Measurements from ENCODE around the gene KRTAP3-2.

KRTAP3-2 gene

DNA sequence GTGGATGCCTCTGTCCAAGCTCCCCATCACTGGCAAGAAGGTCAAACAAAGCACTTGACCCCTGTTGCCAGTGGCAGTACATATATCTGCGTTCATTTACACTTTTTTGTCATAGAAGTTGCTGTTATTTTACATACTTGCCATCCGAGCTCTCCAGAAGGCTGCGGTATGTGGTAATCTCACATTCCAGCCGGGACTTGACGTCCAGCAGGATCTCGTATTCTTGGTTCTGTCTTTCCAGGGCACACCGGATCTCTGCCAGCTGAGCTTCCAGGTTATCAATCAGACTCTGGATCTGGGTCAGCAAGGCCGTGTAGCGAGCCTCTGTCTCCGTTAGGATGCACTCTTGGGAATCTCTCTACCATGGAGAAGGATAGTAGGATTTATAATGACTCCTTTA, 39.6 kb downstream of the KRTAP3-2 start:
- no peak for DNase-seq (ENCODE audit: extremely low read depth, low read depth)
- TF ChIP-seq, protein P1, sequence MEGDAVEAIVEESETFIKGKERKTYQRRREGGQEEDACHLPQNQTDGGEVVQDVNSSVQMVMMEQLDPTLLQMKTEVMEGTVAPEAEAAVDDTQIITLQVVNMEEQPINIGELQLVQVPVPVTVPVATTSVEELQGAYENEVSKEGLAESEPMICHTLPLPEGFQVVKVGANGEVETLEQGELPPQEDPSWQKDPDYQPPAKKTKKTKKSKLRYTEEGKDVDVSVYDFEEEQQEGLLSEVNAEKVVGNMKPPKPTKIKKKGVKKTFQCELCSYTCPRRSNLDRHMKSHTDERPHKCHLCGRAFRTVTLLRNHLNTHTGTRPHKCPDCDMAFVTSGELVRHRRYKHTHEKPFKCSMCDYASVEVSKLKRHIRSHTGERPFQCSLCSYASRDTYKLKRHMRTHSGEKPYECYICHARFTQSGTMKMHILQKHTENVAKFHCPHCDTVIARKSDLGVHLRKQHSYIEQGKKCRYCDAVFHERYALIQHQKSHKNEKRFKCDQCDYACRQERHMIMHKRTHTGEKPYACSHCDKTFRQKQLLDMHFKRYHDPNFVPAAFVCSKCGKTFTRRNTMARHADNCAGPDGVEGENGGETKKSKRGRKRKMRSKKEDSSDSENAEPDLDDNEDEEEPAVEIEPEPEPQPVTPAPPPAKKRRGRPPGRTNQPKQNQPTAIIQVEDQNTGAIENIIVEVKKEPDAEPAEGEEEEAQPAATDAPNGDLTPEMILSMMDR (IDR thresholded peaks at IDR 0.05; ENCODE audit: low read depth, low read length, missing control alignments) = no peak
- no peak overlapping the region for H3K4me3 ChIP-seq (replicated peaks; ENCODE audit: low read depth, low read length)

DNA sequence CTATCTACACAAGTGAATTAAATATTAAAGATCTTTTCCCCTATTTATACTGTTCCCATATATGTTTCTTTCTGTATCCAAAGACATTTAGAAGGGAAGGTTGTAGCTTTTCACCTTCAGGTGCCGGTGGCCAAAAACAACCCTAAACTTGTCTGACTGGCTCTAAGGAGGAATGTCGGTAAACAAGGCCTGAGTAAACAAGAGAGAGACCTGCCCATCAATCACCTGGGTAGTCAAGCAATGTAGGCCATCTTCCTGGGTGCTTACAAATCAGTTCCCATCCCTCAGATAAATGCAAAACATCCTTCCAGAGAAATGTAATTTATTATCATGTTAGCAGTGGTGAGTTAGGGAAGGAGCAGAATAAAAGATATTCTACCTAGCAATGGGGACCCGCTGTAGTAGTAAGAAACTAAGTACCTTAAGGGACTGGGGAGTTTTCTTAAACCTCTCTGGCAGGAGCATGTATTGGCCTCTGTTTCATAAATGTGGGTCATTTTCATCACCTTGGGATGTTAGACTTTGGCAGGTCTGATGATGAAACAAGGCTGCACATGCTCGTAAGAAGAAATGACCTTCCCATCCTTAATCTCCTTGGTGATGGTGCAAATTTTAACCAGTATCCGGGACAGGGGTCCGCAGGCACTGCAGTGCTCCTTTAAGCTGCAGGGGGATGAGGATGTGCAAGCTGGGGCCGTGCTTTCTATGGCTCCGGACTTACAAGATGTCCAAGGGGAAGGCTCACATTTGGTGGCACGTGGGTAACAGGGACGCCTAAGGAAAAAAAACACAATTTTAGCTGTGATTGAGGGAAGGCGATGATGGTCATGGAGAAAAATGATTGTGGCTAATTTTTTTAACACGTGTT, 41.4 kb downstream of the KRTAP3-2 start:
- no peak for DNase-seq (ENCODE audit: extremely low read depth, low read depth)
- TF ChIP-seq, protein P1 (IDR thresholded peaks at IDR 0.05; ENCODE audit: low read depth, low read length, missing control alignments) = no peak
- H3K4me3 ChIP-seq (replicated peaks; ENCODE audit: low read depth, low read length) = no peak overlapping the region

DNA sequence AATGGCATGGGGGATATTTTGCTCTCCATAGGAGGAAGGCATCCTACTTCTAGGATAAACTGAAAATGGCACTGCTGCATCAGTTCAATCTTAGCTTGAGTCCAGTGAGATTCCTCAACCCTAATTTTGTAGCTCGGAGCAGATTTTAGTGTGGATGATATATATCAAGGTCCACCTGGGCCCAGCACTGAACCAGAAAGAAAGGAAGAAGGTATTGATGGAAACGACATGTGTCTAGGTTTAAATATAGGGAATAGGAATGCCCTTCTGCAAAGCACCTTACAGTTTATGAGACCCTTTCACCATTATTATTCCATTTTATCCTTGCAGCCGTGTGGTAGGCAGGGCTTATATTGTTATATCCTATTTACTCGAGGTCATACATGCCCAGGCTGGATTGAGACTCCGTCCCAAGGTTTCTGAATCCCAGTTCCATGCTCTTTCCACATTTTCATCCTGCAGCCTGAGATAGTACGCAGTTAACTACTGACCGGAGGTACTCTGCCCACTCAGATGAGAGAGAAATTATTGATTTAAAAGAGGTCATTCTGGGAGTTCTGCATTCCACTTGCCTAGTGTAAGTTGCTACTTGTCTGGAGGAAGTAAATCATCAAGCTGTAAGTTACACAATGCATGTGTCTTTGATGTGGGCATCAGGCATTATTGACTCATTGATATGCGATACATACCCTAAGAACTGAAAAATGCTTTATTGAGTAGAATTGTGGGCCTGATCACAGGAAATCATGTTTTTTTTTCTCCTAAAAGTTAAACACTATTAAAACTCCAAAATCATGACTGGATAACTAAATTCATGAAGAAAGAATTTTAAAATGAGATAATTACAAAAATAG, 43.1 kb downstream of the KRTAP3-2 start:
- DNase-seq (ENCODE audit: extremely low read depth, low read depth) = peak; percentile 82
- TF ChIP-seq, protein P1 (IDR thresholded peaks at IDR 0.05; ENCODE audit: low read depth, low read length, missing control alignments) = no peak
- no peak overlapping the region for H3K4me3 ChIP-seq (replicated peaks; ENCODE audit: low read depth, low read length)

DNA sequence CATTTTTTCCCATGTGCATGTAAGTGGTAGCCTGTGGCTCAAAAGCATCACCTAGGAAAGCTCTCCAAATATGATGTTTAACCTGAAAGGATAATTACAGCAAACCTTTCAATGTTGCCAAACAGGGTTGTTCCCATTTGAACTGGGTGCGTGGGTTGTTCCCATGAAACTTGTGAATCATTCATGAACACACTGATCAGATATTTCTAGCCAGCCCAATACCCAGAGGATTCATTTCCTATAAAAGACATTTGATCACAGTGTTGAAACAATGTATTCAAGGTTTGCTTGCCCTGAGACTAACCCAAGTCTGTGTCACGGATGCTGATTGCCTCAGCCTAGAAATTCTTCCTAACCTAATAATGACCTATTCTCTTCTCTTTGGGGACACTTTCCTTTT, 45.8 kb downstream of the KRTAP3-2 start:
- no peak for DNase-seq (ENCODE audit: extremely low read depth, low read depth)
- H3K4me3 ChIP-seq (replicated peaks; ENCODE audit: low read depth, low read length) = no peak overlapping the region
- TF ChIP-seq, protein P1 (IDR thresholded peaks at IDR 0.05; ENCODE audit: low read depth, low read length, missing control alignments) = no peak

DNA sequence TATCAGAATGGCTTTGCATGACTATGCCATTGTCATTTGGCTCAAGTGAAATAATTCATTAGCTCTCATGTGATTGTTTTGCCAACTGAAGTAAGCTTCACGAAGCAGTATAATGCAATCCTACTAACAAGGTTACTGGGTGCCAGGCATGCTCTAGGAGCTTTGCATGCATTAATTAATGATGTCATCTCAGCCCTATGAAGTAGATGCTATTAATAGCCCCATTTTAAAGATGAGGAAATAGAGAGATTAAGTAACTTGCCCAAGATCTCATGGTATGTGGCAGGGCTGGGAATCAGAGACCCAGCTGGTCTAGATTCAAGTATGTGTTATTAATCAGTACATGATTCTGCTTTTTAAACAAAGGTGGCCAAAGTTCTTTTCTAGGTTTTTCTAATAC, 47.0 kb downstream of the KRTAP3-2 start:
- no peak overlapping the region for H3K4me3 ChIP-seq (replicated peaks; ENCODE audit: low read depth, low read length)
- TF ChIP-seq, protein P1 (IDR thresholded peaks at IDR 0.05; ENCODE audit: low read depth, low read length, missing control alignments) = no peak
- peak; percentile 40 for DNase-seq (ENCODE audit: extremely low read depth, low read depth)

DNA sequence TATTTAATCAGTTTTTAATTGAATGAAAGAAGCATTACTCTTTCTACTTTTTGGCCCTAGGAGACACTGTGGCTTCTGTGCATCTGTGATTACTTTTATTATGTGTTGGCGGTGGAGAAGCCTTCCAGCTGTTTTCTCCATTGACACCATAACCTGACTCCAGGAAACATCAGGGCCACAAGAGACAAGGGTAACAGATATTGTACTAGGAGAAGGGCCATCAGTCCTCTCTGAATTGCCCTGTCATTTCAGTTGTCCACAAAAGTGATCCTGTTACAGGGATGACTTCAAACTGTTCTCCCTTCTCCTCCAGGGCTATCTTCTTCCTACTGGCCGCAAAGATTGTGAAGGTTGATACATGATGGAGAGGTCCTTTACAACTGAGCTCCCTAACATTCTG, 47.6 kb downstream of the KRTAP3-2 start:
- H3K4me3 ChIP-seq (replicated peaks; ENCODE audit: low read depth, low read length) = no peak overlapping the region
- TF ChIP-seq, protein P1 (IDR thresholded peaks at IDR 0.05; ENCODE audit: low read depth, low read length, missing control alignments) = no peak
- no peak for DNase-seq (ENCODE audit: extremely low read depth, low read depth)
